MV-4-11 (cell line): ENCODE measurements around the gene SNX15.

Experiments used
- DNase-seq: peaks from one replicate; lab custom pipeline; 2025; lab: John Stamatoyannopoulos, UW

Gene SNX15

GRCh38 chr11:65084598-65085375 is 57.5 kb downstream of the SNX15 start:
- DNase-seq, result no peak

DNA sequence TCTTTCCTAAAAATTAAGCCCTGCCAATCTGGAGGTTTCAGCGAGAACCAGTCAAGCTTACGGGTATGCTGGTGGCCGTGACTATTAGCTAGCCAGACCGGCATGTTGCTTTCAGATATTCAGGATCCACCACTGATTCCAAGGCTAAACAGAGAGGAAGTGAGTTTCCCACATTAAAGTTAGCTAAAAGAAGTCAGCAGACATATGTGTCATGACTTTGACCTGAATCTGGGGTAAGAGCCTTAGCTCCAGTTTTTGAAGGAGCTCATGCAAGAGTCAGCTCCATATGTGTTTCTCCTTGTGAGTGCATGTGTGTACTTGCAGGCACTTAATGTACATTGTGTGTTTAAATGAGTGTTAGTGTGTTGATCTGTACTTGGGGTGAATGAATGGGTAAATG is 58.2 kb downstream of the SNX15 start:
- peak; percentile 7 for DNase-seq

- DNase-seq, result no peak
Observed at GRCh38 chr11:65086809-65087208, 59.6 kb downstream of the SNX15 start.

GRCh38 chr11:65087216-65087615 is 60.0 kb downstream of the SNX15 start:
- no peak for DNase-seq

GRCh38 chr11:65087827-65088226 is 60.6 kb downstream of the SNX15 start:
- DNase-seq, result no peak

DNA sequence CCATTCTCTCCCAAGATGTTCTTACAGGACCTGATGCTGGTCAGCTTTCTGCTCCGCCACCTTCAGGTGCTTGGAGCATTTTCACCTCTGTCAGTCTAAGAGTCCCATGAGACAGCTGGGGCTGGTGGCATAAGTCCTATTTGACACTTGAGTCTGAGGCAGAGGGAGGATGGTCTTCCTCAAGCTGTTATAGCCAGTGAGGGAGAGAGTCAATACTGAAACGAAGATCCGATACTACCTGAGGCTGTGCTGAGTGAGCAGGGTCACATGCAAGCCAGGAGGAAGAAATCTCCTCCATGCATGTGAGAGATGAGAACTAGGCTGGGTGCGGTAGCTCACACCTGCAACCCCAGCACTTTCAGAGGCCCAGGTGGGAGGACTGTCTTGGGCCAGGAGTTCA is 62.4 kb downstream of the SNX15 start:
- no peak for DNase-seq
